ENCODE results near the gene RSL1D1.
"Not testable (repeated sequence)": the region's sequence is repeated elsewhere in the genome, so short reads cannot be mapped to it uniquely, and the experiment has no call there.

RSL1D1 gene

GRCh38 chr16:11852092-11852809, 909 bp upstream of the RSL1D1 start:
- in situ Hi-C loops (cut with MboI; ENCODE audit: low pct_unique_long_range_greater_than_20kb, low sequenced_read_pairs), result no loop called here
- DNase-seq, result peak; percentile 30

- no peak for DNase-seq
- in situ Hi-C loops (cut with MboI; ENCODE audit: low pct_unique_long_range_greater_than_20kb, low sequenced_read_pairs), result no loop called here
Observed at GRCh38 chr16:11848842-11849241, 2.5 kb downstream of the RSL1D1 start.

- no peak for DNase-seq
- in situ Hi-C loops (cut with MboI; ENCODE audit: low pct_unique_long_range_greater_than_20kb, low sequenced_read_pairs), result no loop called here
Observed at GRCh38 chr16:11844499-11844898, 6.8 kb downstream of the RSL1D1 start.

- in situ Hi-C loops (cut with MboI; ENCODE audit: low pct_unique_long_range_greater_than_20kb, low sequenced_read_pairs), result no loop called here
Observed at GRCh38 chr16:11843861-11844260, 7.5 kb downstream of the RSL1D1 start.

GRCh38 chr16:11843206-11843605, 8.1 kb downstream of the RSL1D1 start:
- no peak for DNase-seq
- in situ Hi-C loops (cut with MboI; ENCODE audit: low pct_unique_long_range_greater_than_20kb, low sequenced_read_pairs), result no loop called here

More at GRCh38 chr16:11843861-11844260, 7.5 kb downstream of the RSL1D1 start:
- no peak for DNase-seq

GRCh38 chr16:11841026-11841425, 10.3 kb downstream of the RSL1D1 start:
- no peak for DNase-seq
- in situ Hi-C loops (cut with MboI; ENCODE audit: low pct_unique_long_range_greater_than_20kb, low sequenced_read_pairs), result no loop called here

- in situ Hi-C loops (cut with MboI; ENCODE audit: low pct_unique_long_range_greater_than_20kb, low sequenced_read_pairs), result no loop called here
- no peak for DNase-seq
Observed at GRCh38 chr16:11836650-11837244, 14.6 kb downstream of the RSL1D1 start.

GRCh38 chr16:11835891-11836649, 15.3 kb downstream of the RSL1D1 start:
- DNase-seq, result no peak

GRCh38 chr16:11835309-11835708, 16.0 kb downstream of the RSL1D1 start:
- in situ Hi-C loops (cut with MboI; ENCODE audit: low pct_unique_long_range_greater_than_20kb, low sequenced_read_pairs), result no loop called here
- DNase-seq, result no peak

More at GRCh38 chr16:11835891-11836649, 15.3 kb downstream of the RSL1D1 start:
- in situ Hi-C loops (cut with MboI; ENCODE audit: low pct_unique_long_range_greater_than_20kb, low sequenced_read_pairs), result no loop called here

GRCh38 chr16:11833951-11834695, 17.2 kb downstream of the RSL1D1 start:
- in situ Hi-C loops (cut with MboI; ENCODE audit: low pct_unique_long_range_greater_than_20kb, low sequenced_read_pairs), result no loop called here
- DNase-seq, result no peak

- in situ Hi-C loops (cut with MboI; ENCODE audit: low pct_unique_long_range_greater_than_20kb, low sequenced_read_pairs), result no loop called here
- DNase-seq, result no peak
Observed at GRCh38 chr16:11828696-11829095, 22.6 kb downstream of the RSL1D1 start.

- DNase-seq; in situ Hi-C loops (cut with MboI; ENCODE audit: low pct_unique_long_range_greater_than_20kb, low sequenced_read_pairs): not testable (repeated sequence)
Observed at GRCh38 chr16:11825520-11826165, 25.7 kb downstream of the RSL1D1 start.

- in situ Hi-C loops (cut with MboI; ENCODE audit: low pct_unique_long_range_greater_than_20kb, low sequenced_read_pairs), result loop anchor here (25.0 kb wide), 1 partner anchor 412 kb away; no protein-coding TSS in a partner anchor
- peak; percentile 69 for DNase-seq
Observed at GRCh38 chr16:11824362-11824761, 27.0 kb downstream of the RSL1D1 start.

- DNase-seq, result not testable (repeated sequence)
- in situ Hi-C loops (cut with MboI; ENCODE audit: low pct_unique_long_range_greater_than_20kb, low sequenced_read_pairs), result loop anchor here (25.0 kb wide), 1 partner anchor 411 kb away; no protein-coding TSS in a partner anchor
Observed at GRCh38 chr16:11823645-11824044, 27.7 kb downstream of the RSL1D1 start.

- peak; percentile 80 for DNase-seq
- in situ Hi-C loops (cut with MboI; ENCODE audit: low pct_unique_long_range_greater_than_20kb, low sequenced_read_pairs), result loop anchor here (25.0 kb wide), 1 partner anchor 407 kb away; no protein-coding TSS in a partner anchor
Observed at GRCh38 chr16:11819798-11820197, 31.5 kb downstream of the RSL1D1 start.

- in situ Hi-C loops (cut with MboI; ENCODE audit: low pct_unique_long_range_greater_than_20kb, low sequenced_read_pairs), result loop anchor here (25.0 kb wide), 1 partner anchor 407 kb away; no protein-coding TSS in a partner anchor
Observed at GRCh38 chr16:11818970-11819369, 32.4 kb downstream of the RSL1D1 start.

GRCh38 chr16:11816123-11816522, 35.2 kb downstream of the RSL1D1 start:
- in situ Hi-C loops (cut with MboI; ENCODE audit: low pct_unique_long_range_greater_than_20kb, low sequenced_read_pairs), result loop anchor here (25.0 kb wide), 1 partner anchor 404 kb away; no protein-coding TSS in a partner anchor
- DNase-seq, result no peak

More at GRCh38 chr16:11818970-11819369, 32.4 kb downstream of the RSL1D1 start:
- DNase-seq, result not testable (repeated sequence)

- peak; percentile 57 for DNase-seq
- in situ Hi-C loops (cut with MboI; ENCODE audit: low pct_unique_long_range_greater_than_20kb, low sequenced_read_pairs), result loop anchor here (25.0 kb wide), 1 partner anchor 402 kb away; no protein-coding TSS in a partner anchor
Observed at GRCh38 chr16:11814800-11815199, 36.5 kb downstream of the RSL1D1 start.

All from KBM-7 (cell line).